ENCODE measurements around the gene MYH7.
"Not testable (repeated sequence)": the region's sequence is repeated elsewhere in the genome, so short reads cannot be mapped to it uniquely, and the experiment has no call there.

Gene MYH7

DNA sequence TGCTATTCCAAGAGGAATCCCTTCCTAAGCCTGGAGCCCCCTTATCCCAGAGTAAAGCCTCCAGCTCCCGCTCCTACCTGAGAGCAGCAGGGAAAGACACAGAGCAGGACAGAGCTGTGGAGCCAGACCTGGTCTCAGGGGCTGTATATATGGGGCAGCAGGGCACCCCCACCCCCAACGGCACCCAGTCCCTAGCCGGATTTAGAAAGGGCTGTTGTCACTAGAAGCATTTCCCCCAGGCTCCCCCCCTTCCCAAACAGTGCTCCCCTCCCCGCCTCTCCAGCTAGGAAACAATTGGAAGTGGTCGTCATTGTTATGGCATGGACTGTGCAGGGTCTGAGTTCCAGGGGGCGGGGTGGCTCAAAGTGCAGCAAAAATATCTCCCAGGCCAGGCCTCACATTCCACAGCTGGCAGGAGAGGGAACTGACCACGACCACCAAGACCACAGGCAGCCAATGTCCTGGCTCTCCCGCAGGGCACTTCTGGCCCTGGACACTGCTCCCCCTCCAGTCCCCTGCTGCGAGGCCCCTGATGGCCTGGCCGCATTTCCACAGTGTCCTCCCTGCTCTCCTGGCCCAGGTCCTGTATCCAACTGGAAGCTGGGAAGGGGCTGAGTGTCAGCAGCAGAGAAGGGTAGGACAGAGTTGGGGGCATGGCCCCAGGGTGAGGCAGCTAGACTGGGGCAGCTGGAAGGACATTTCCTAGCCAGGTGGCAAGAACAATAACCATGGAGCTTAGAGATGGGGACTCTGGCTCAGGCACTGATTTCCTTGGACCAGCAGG, at the start of gene MYH7:
Gene MYH7 (minus strand): TSS at position 118 of the 784 bp plus-strand sequence. CDS start 1,928 bp downstream, outside the sequence.
- DNase-seq: no peak

GRCh38 chr14:23483236-23483854, 47.9 kb upstream of the MYH7 start:
- DNase-seq: peak; percentile 7

DNA sequence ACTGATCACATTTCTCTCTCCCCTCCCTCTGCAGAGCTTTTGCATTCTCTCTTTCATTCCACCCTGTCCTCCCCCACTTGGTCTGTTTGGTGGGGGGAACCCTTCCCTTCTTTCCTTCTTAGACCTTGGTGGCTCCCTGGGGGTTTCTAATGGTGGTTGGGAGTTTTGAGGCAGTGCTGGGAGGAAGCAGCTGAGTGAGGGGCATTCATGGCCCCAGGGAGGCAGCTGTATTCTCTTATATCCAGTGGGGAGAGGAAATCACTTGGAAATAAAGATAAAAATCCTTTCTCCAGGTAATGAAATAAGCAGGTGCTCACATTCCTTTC, 47.3 kb upstream of the MYH7 start:
- DNase-seq: no peak

GRCh38 chr14:23481979-23482822, 46.7 kb upstream of the MYH7 start:
- DNase-seq: no peak

DNA sequence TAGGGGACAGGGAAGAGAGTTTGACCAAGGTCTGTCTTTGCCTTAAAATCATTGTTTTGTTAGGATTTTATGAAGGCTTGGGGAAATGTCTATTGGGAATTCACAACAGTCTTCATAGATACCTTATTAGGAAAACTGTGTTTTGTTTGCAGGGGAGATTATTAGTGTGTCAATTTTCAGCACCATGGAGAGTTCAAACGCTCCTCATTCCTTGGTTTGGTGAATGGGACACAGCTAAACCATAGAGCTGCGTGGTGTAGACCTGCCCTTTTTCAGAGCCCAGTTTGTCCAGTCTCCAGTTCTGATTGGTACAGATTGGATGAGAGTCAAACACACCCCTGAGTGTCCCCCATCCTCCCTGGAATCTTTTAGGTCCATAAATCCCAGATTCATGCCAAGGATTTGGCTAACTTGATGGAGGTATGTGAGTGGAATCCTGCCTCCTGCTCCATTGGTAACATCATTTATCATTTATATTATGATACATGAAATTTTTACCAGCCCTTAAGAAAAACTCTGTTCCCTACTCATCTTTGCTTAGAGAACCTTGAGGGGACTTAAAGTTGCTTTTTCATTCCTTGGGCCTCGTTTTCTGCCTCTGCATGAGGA, 46.0 kb upstream of the MYH7 start:
- peak; percentile 13 for DNase-seq

- DNase-seq: peak; percentile 61
These were observed 42.8 kb upstream of the MYH7 start for GRCh38 chr14:23478109-23478759.

DNA sequence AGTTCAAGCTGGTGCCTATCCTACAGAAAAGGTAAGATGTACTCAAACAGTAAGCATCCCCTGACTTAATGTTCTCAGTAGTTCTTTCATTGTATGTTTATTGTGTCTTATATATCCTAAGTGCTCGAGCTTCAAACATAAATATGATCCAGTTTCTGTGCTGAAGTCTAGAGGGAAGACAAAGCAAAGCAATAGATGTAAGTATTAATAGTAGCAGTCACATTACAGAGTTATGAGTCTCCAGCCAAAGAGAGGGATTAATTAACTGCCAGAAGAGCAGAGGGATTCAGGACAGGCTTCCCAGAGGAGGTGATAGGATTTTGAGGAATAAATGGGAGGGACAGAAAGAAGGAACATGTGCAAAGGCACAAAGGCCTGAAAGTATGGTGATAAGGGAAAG, 35.5 kb upstream of the MYH7 start:
- no peak for DNase-seq

DNA sequence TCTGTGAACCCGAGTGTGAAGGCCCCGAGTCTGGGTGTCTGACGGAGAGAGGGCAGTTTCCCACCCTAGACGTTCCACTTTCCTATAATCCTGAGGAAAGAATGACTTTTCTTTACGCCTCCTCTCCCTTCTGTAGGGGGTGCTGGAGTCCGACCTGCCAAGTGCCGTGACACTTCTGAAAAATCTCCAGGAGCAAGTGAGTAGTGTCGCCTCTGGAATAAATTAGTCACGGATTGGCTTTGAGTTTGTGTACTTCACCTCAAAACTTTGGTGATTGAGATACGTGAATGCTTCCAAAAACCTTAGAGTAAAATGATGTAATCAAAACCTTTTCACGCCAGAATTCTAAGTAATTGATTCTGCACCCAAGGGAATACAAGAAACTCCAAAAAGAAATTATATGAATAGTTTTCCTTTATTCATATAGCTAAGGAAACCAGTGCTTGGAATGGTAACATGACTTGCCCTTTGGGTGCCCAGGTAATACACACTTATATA, 34.5 kb upstream of the MYH7 start:
- no peak for DNase-seq

DNA sequence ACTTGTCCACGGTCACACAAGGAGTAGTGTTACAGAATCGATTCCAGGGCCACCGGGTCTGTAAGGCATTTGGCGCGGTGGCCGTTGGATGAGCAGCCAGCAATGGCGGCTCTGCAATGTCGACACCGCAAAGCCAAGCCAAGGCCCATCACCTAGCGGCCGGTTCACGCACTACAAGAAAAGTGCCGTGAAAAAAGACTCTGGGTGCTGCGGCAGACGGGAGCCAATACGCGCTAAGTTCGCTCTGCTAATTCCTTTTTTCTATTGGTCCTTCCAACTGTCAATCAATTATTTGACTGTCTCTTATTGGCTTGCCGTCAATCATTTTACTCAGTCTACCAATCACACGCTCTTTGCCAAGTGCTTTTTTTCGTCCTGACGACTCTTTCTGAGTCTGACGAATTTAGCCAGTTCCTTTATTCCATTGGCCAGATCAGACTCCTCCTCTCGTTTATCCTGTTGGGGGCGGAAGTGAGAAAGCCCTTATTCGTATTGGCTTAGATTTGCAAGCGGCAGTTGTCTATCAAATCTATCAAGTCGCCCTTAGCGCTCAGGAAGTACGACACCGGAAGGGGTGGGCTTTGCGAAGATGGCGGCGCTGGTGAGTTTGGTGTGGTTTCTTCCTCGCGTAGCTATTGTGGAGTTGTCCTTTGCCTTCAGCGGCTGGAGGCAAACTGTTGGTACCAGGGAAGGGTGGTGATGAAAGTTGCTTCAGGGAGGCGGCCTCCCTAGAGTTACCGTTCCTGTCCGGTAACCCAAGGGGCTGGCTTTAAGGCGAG, 33.9 kb upstream of the MYH7 start, which contains the start of gene NGDN:
Gene NGDN (plus strand): TSS at position 577 of the 779 bp plus-strand sequence. CDS start 13 bp downstream, at position 590.
- DNase-seq: peak; percentile 100

DNA sequence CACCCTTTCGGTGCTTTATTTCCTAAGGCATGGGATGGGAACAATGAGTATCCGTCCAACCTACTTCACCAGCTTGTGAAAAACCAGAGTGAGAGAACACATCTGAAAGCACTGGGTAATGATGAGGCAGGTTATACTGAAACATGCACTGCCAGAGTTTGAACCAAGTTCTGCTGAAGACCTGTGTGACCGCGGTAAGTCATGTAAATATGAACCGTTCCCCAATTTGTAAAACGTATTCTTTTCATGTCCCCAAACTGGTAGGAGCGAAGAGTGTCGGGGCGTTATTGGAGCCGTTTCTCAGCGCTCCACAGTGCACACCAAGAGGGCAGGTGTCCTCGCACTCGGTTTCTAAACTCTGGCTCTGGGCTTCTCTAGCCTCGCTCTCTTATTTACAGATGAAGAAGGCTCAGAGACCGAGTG, 33.3 kb upstream of the MYH7 start:
- DNase-seq: no peak

DNA sequence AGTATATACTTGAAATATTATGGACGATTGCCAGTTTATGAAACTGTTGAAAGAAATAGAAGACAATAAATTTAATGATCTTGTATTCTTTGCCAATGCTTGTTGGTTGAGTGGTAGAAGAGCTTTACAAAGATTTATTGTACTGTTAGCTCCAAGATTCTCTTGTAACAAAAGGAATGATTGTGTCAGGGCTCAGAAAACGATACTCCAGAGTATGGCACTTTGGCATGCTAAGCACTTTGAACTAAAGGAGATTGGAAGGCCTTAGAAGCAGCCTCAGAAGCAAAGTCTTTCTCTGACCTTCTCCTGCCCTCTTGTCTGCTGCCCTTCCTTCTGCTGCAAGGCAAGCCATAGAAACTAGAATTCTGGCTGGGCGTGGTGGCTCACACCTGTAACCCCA, 29.8 kb upstream of the MYH7 start:
- no peak for DNase-seq

GRCh38 chr14:23464700-23465099, 29.2 kb upstream of the MYH7 start:
- DNase-seq: no peak

DNA sequence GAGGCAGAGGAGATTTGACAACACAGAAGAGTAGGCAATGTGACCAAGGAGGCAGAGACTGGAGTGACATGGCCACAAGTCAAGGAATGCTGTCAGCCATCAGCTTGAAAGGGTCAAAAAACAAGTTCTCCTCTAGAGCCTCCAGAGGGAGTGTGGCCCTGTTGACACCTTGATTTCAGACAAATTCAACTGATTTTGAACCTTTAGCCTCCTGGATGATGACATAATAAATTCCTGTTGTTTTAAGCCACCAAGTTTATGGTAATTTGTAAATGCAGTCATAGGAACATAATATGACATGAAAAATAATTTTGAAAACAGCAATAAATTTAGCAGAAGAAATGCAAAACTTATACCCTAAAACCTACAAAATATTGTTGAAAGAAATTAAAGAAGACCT, 25.5 kb upstream of the MYH7 start:
- no peak for DNase-seq

- DNase-seq: no peak
These were observed 22.4 kb upstream of the MYH7 start for GRCh38 chr14:23457587-23458445.

- DNase-seq: not testable (repeated sequence)
These were observed 21.6 kb upstream of the MYH7 start for GRCh38 chr14:23456883-23457586.

DNA sequence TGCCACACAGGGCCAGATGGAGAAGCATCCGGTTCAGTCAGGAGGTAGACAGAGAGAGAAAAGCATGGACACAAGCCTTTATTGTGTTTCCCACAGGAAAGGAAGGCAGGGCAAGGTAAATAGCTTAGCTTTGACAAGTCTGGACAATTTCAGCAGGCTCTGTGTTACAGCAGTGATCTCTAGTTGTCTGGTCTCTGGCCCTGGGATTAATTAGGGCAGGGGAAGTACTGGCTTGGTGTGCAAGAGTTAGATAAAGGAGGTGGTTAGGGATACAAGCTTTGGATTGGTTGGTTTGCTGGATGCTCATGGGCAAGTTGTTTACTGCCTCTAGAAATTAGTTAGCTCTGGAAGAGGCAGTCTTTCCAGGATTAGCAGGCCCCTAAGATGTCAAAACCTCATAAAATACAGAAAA, 19.0 kb upstream of the MYH7 start:
- no peak for DNase-seq

GRCh38 chr14:23452237-23452636, 16.8 kb upstream of the MYH7 start:
- DNase-seq: no peak

DNA sequence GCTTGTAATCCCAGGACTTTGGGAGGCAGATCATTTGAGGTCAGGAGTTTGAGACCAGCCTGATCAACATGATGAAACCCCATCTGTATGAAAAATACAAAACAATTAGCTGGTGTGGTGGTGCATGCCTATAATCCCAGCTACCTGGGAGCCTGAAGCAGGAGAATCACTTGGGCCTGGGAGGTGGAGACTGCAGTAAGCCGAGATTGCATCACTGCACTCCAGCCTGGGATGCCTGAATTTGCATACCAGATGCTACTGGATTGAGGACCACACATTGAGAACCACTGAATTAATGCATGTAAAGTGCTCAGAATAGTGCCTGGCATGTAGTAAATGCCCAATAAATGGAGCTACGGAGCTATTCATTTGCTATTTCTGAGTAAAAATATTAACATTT, 14.9 kb upstream of the MYH7 start:
- no peak for DNase-seq

- DNase-seq: no peak
These were observed 13.9 kb upstream of the MYH7 start for GRCh38 chr14:23449314-23449713.

All from fibroblast of upper back skin (primary cell).